ENCODE data around the gene OTOF. TPM values are rescaled to one million over a fixed set of nuclear protein-coding genes. Genes with fewer than 3 reads are reported as not detected.

The OTOF gene
- total RNA-seq, 1 donor: not detected

- Histone ChIP-seq H3K9me3 (ENCODE audit: low read depth, low read length) (no peaks in the 10 kb centered on the region), H4K20me1 (ENCODE audit: insufficient read depth, low read length) (no peaks in the 10 kb centered on the region), H3K4me2 (ENCODE audit: insufficient read depth, low read length) (no peak overlapping the region), H2AFZ (ENCODE audit: low read length) (no peak overlapping the region), H3K27me3 (ENCODE audit: insufficient read depth, low read length) (no peaks in the 10 kb centered on the region), H3K79me2 (ENCODE audit: insufficient read depth, low read length) (no peaks in the 10 kb centered on the region), H3K36me3 (ENCODE audit: insufficient read depth, low read length) (no peaks in the 10 kb centered on the region), H3K4me1 (ENCODE audit: insufficient read depth, low read length) (peaks cover 10% of the 10 kb centered on the region), H3K27ac (ENCODE audit: low read depth, low read length) (no peak overlapping the region), H3K4me3 (ENCODE audit: insufficient read depth, low read length) (no peak overlapping the region)
- TF ChIP-seq CTCF (IDR thresholded peaks at IDR 0.05; ENCODE audit: extremely low read depth, low read depth, low read length): no peak
- no peak for DNase-seq (ENCODE audit: insufficient read length, low spot score, missing footprints)
These were observed 35.6 kb downstream of the OTOF start for GRCh38 chr2:26442301-26442700.

GRCh38 chr2:26438926-26439325, 39.0 kb downstream of the OTOF start:
- H3K4me3 ChIP-seq (ENCODE audit: insufficient read depth, low read length): peak overlapping the region; percentile 2
- no peaks in the 10 kb centered on the region for H3K27me3 ChIP-seq (ENCODE audit: insufficient read depth, low read length)
- no peaks in the 10 kb centered on the region for H3K36me3 ChIP-seq (ENCODE audit: insufficient read depth, low read length)
- H3K4me1 ChIP-seq (ENCODE audit: insufficient read depth, low read length): peaks cover 10% of the 10 kb centered on the region
- peak overlapping the region; percentile 73 for H2AFZ ChIP-seq (ENCODE audit: low read length)
- no peaks in the 10 kb centered on the region for H3K79me2 ChIP-seq (ENCODE audit: insufficient read depth, low read length)
- no peaks in the 10 kb centered on the region for H3K9me3 ChIP-seq (ENCODE audit: low read depth, low read length)
- H3K27ac ChIP-seq (ENCODE audit: low read depth, low read length): peak overlapping the region; percentile 75
- H3K4me2 ChIP-seq (ENCODE audit: insufficient read depth, low read length): peak overlapping the region; percentile 38
- DNase-seq (ENCODE audit: insufficient read length, low spot score, missing footprints): no peak
- H4K20me1 ChIP-seq (ENCODE audit: insufficient read depth, low read length): no peaks in the 10 kb centered on the region
- TF ChIP-seq CTCF (IDR thresholded peaks at IDR 0.05; ENCODE audit: extremely low read depth, low read depth, low read length): no peak

- Histone ChIP-seq H3K79me2 (ENCODE audit: insufficient read depth, low read length) (no peaks in the 10 kb centered on the region), H3K36me3 (ENCODE audit: insufficient read depth, low read length) (no peaks in the 10 kb centered on the region), H3K4me2 (ENCODE audit: insufficient read depth, low read length) (peak overlapping the region; percentile 38), H3K27me3 (ENCODE audit: insufficient read depth, low read length) (no peaks in the 10 kb centered on the region), H3K9me3 (ENCODE audit: low read depth, low read length) (no peaks in the 10 kb centered on the region), H4K20me1 (ENCODE audit: insufficient read depth, low read length) (no peaks in the 10 kb centered on the region), H3K4me1 (ENCODE audit: insufficient read depth, low read length) (peaks cover 10% of the 10 kb centered on the region), H3K27ac (ENCODE audit: low read depth, low read length) (peak overlapping the region; percentile 75), H2AFZ (ENCODE audit: low read length) (peak overlapping the region; percentile 73), H3K4me3 (ENCODE audit: insufficient read depth, low read length) (peak overlapping the region; percentile 2)
- DNase-seq (ENCODE audit: insufficient read length, low spot score, missing footprints): peak; percentile 86
- peak; percentile 23 for TF ChIP-seq CTCF (IDR thresholded peaks at IDR 0.05; ENCODE audit: extremely low read depth, low read depth, low read length)
These were observed 39.4 kb downstream of the OTOF start for GRCh38 chr2:26438526-26438925.

- Histone ChIP-seq H3K4me1 (ENCODE audit: insufficient read depth, low read length) (peaks cover 15% of the 10 kb centered on the region), H3K4me3 (ENCODE audit: insufficient read depth, low read length) (no peak overlapping the region)
- no peak for TF ChIP-seq CTCF (IDR thresholded peaks at IDR 0.05; ENCODE audit: extremely low read depth, low read depth, low read length)
These were observed 42.8 kb downstream of the OTOF start for GRCh38 chr2:26435106-26435505.

More at GRCh38 chr2:26435106-26435505, 42.8 kb downstream of the OTOF start:
- Histone ChIP-seq H2AFZ (ENCODE audit: low read length) (no peak overlapping the region), H3K4me2 (ENCODE audit: insufficient read depth, low read length) (no peak overlapping the region), H3K36me3 (ENCODE audit: insufficient read depth, low read length) (no peaks in the 10 kb centered on the region), H3K79me2 (ENCODE audit: insufficient read depth, low read length) (no peaks in the 10 kb centered on the region), H4K20me1 (ENCODE audit: insufficient read depth, low read length) (no peaks in the 10 kb centered on the region), H3K27ac (ENCODE audit: low read depth, low read length) (no peak overlapping the region), H3K9me3 (ENCODE audit: low read depth, low read length) (no peaks in the 10 kb centered on the region), H3K27me3 (ENCODE audit: insufficient read depth, low read length) (no peaks in the 10 kb centered on the region)
- DNase-seq (ENCODE audit: insufficient read length, low spot score, missing footprints): no peak

Measured in osteoblast (primary cell).